Measurements from ENCODE around the gene TYW1B.

- TF ChIP-seq CTCF (IDR thresholded peaks at IDR 0.05; ENCODE audit: low read depth, low read length, poor library complexity, severe bottlenecking) (no peak), EZH2phosphoT487 (IDR thresholded peaks at IDR 0.05; ENCODE audit: borderline replicate concordance, low read length) (no peak)
Observed at GRCh38 chr7:72781161-72781560, 46.8 kb downstream of the TYW1B start.
